CD4-positive, alpha-beta T cell treated with Interleukin-21 for 1 hour (primary cell): ENCODE measurements around the gene SEPTIN10.
A peak's percentile ranks its signal among the peaks of the same experiment; 100 is the strongest.
"Not testable (repeated sequence)": the region's sequence is repeated elsewhere in the genome, so short reads cannot be mapped to it uniquely, and the experiment has no call there.

ENCODE experiments used
- DNase-seq: peaks from one replicate; pipeline ENCODE4 v3.0.0-alpha.2; 2020

SEPTIN10 gene

DNA sequence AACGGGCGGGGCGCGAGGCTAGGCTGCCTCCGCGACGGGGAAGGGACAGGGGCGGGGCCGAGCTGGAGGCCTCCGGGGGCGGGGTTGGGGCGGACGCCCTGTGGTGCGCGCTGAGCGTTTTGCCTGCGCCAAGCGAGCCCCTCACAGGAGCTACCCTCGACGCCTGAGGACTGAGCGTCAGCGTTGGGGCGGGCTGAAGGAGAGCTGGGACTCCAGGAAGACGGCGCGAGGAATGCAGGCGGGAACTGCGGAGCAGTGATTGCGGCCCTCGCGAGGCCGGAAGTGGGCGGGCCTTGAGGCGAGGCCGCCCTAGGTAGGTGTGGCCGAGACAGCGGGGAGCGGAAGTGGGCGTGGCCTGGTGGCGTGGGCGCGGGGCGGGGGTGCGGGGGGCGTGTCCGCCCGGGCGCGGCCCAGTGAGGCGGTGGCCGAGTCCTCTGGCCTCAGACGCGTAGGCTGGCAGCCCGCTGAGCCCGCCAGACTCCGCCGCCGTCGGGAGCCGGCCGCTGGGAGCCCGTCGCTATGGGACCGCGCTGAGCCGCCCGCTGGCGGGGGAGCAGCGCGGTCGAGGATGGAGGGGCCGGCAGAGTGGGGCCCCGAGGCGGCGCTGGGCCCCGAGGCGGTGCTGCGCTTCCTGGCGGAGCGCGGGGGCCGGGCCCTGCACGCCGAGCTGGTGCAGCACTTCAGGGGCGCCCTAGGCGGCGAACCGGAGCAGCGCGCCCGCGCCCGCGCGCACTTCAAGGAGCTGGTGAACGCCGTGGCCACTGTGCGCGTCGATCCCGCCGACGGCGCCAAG lies at the start of gene SEPTIN10, which contains the start of gene SOWAHC:
Gene SEPTIN10, minus strand, starts transcription at position 45 of the 793 bp plus-strand sequence. CDS start 139 bp downstream, outside the sequence.
Gene SOWAHC, plus strand, starts transcription at position 443 of the 793 bp plus-strand sequence. Its CDS starts 126 bp downstream, at position 569.
- DNase-seq, result peak; percentile 79

DNA sequence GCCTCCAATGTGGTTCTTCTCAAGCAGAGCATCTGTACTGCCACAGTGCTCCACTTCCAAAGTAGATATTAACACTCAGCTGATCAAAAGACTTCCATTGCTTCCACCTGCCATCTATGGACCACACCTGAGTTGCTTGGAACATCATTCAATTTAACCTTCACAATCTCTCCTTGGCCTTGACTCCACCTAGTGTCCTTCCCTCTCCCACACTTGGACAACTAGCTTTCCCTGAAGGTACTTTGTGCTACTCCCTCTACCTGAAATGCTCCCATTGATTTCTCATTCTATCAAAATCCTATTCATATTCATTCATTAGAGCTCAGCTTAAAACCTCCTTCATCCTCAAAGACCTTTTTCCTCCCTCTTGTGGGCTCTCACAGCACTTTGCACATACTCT lies 49.1 kb upstream of the SEPTIN10 start:
- DNase-seq, result no peak

DNA sequence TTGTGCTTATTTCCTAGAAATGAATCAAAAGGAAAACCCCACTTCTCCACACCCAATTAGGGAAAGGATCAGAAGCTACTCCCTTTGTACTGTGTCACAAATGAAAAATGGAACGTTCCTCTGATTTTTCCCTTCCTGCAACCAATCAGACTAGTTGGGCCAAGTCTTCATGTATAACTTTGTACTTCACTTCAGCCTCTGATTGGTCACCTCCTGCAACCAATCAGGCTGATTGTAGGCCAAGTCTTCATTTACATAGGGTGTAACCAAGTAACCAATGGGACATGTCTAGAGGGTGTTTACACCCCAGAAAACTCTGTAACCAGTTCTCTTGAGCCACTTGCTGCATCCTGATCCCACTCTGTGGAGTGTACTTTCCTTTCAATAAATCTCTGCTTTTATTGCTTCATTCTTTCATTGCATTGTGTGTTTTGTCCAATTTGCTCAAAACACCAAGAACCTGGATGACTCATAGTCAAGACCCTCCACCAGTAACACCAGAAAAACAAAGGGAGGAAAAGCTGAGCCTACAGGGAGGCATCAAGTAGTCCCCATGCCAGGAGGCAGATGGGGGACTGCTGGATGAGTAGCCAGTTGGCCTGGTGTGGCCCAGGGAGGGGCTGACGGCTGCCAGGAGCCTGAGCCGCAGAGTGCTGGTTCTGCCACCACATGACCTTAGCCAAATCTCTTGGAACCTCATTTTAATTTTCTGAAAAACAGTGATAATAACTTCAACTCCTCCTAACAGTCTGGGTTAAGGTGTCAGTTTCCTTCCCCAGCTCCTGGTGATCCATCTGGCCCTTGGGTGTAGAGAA lies 46.5 kb upstream of the SEPTIN10 start:
- DNase-seq, result no peak

DNA sequence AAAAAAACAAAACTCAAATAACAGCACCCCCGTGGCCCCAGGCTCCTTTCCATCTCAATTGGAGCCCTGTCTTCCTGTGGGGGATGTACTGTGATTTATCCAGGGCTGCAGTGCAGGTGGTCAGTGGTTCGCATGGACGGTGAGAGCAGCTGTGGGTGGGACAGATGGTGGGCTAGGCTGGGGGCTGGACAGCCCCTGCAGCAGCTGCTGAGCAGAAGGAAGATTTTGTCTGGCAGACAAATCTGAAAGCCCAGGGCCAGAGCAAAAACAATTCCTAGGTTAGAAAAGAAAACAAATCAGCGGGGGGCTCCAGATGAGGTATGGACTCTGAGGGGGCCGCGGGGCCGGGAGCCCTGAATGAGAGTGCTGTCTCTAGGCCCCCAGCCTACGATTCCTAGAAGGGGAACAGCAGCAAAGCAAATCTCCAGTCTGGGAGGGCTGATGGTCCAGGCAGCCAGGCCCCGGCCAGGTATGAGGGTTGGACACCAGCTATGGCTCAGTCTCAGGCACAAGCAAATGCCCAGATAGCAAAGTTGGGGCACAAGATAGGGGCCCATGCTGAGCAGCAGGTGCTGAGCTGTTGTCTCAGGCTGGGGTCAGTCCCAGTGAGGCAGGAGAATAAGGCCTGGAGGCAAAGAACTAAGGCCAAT lies 45.8 kb upstream of the SEPTIN10 start:
- DNase-seq, result no peak

DNA sequence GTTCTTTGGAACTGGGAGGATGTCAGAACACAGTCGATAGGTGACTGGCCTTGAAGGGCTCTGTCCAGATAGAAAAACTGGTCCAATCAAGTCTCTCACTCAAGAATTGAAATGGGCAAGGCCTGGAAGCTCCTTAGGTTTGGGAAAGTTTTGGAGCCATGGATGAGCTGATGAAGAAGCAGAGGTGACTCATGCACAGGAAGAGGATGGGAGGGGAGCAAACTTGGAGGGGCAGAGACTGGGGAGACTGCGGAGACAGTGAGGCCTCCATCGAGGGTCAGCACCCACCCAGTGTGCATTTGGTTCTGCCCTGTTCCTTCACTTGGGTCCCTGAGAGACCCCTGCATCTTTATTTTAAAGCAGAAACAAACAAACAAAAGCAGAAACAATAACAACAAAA lies 41.5 kb upstream of the SEPTIN10 start:
- no peak for DNase-seq

DNA sequence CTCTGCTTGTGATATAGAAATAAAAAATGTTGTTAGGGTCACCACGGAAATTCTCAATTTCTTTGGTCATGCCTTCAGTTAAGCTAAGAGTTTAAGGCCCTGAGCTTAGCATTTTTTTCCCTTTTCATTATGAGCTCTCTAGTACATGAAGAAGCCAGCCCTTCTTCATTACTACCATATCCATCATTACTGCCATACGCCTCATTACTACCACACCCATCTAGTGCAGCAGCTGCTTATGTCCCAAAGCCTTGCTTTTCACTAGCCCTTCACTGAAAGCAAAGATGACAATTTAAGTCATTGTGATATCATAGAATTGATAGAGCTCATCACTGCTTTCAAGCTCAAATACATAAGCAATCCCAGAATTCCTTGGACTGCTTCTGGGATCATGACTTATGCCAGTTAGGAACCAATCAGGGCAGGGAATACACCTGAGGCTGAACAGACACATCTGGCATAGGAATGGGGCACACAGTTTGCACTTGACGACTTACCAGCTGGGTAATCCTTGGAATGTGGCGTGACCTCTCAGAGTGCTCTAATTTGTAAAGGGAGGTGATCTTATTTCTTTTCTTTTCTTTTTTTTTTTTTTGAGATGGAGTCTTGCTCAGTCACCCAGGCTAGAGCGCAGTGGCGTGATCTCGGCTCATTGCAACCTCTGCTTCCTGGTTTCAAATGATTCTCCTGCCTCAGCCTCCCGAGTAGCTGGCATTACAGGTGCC lies 40.7 kb upstream of the SEPTIN10 start:
- DNase-seq, result no peak

DNA sequence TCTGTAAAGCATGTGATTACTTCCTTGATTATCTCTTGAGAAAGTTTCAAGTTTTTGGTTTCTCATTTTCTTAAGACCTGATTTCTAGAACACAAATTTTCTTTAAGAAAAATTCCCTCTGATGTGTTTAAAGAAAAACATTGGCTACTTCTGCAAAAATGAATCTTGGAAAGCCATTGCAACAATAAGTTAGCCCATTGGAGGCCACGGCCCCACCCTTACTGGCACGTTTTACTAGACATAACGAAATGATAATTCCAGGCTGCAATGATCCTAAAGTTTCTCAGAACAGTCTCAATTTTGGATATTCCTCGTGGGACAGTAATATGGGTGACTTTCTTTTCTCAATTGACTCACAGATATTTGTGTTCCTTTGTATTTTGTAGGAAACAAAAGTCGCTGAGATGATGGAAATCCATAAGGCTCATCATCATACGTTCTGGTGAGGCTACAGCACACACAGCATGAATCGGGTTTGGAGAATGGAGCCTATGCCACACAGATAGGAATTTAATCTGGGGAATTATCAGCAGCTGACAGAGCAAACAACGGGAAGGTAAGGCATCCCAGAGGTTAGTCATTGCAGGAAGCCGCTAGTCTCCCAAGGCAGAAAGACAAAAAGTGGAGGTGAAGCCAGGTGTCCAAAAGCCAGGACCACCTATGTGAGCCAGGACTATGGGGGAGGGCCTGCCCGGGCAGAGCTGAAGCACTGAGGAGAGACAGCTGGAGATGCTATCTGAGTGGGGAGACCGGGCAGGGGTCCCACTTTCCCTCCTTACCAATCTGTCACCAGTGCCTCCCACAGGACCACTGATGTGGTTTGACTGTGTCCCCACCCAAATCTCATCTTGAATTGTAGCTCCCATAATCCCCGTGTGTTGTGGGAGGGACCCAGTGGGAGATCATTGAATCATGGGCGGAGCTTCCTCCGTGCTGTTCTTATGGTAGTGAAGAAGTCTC lies 36.2 kb upstream of the SEPTIN10 start:
- no peak for DNase-seq

DNA sequence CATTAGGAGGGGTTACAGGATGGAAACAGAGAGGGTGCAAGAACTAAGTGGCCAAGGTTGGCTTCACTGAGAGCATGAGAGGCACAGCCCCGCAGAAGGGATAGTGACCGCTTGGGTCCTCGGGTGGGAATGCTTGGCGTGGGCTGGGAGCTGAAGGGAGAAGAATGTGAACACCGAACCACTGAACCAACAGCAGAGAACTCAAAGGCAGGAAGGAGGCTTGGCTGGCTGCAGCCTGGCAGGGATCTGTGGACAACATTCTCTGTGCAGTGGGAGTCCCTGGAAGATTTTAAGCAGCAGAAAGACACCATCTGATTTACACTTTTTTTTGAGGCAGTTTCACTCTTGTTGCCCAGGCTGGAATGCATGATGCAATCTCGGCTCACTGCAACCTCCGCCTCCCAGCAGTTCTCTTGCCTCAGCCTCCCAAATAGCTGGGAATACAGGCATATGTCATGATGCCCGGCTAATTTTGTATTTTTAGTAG lies 34.3 kb upstream of the SEPTIN10 start:
- DNase-seq, result no peak

DNA sequence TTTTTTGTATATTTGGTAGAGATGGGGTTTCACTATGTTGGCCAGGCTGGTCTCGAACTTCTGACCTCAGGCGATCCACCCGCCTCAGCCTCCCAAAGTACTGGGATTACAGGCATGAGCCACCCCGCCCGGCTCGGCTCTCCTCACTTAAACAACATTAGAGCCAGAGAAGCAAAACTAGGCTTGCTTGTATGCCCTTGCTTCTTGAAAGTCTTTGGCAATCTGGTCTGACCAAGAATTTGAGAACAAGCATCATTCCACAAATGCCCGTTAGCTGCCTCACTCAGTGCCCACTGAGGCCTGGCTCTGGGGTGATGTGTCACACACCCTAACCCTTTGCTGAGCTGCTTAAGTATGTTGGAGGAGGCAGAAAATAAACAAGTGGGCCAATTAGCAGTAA lies 33.9 kb upstream of the SEPTIN10 start:
- DNase-seq, result no peak

DNA sequence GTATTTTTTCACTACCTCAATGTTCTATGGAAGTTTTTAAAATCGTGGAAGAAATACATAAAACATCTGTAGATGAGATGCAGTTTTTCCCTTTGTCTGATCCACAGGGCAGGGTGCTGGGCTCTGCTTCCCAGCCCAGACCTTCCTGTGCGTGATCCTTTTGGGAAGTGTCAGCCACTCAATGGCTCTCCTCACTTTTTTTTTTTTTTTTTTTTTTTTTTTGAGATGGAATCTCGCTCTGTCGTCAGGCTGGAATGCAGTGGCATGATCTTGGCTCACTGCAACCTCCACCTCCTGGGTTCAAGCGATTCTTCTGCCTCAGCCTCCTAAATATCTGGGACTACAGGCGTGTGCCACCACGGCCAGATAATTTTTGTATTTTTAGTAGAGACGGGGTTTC lies 33.2 kb upstream of the SEPTIN10 start:
- no peak for DNase-seq

DNA sequence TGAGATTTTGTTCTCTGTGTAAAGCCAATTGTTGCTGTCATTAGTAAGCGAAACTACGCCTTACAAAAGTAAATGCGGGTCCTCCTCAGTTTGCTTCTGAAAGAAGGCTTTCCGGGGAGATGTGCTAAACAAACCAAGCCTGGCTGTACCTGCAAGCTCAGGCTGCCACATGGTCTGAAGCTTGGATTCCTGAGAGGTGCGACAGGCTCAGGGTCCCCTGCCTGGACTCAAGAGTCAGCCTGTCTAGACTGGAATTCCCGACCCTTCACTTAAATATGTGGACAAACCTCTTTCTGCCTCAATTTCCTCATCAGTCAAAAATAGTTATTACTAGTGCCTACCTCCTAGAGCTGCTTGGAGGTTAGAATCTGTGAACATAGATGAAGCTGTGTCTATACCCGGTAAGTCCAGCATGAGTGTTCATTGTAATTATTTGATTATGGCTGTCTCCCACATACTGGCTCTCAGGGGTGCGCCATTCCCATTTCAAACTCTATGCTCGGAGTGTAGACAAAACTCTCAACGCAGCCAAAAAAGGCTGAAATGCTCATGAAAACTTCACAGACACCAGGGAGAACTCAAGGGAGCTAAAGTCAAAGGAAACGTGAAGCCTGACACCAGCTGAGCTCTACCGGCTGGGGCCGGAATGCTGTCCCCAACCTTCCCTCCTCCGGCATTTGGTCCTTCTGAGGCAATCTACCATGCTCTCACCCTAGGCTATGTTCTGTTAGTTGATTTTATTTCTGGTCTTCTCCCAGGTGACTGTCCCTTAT lies 31.8 kb upstream of the SEPTIN10 start:
- DNase-seq, result no peak

DNA sequence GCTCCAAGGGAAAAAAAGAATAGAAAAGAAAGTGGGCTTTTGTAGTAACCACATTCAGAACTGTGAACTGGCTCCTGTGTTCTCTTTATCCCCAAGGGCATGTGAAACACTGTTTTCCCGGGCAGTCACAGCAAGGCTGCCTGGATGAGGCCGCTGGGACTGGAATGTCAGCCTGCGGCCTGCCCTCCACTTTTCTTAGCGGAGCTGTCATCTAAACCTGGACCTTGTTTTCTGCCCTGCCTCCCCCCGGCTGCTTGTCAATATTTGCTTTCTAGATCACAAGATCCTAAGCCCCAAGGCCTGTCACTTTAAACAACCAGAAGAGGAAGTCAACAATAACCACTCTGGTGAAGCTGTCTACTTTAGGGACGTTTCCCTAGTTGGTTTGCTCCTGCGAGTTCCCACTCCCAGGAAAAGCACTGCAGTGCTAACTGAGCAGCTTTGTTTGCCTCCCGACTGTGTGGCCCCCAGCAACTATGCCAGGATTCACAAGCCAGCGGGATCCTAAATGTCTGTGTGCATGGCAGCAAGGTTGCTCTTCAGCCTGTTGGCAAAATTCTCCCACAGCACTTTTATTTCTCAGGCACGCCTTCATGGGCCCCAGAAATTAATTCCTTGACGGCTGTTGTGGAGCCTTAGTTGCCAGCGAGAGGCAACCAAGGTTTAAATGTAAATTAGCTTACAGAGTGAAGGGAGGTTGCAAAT lies 31.0 kb upstream of the SEPTIN10 start:
- DNase-seq, result no peak

DNA sequence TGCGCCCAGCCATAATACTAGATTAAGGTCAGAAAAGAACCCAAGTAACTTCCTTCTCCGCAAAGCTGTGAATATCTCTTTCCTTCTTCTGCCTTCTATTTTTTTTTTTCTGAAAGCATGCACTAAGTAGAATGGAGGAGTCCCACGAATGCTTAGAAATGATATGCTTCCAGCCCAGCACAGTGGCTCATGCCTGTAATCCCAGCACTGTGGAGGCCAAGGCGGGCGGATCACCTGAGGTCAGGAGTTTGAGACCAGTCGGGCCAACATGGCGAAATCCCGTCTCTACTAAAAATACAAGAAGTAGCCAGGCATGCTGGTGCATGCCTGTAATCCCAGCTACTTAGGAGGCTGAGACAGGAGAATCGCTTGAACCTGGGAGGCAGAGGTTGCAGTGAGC lies 26.2 kb upstream of the SEPTIN10 start:
- not testable (repeated sequence) for DNase-seq

DNA sequence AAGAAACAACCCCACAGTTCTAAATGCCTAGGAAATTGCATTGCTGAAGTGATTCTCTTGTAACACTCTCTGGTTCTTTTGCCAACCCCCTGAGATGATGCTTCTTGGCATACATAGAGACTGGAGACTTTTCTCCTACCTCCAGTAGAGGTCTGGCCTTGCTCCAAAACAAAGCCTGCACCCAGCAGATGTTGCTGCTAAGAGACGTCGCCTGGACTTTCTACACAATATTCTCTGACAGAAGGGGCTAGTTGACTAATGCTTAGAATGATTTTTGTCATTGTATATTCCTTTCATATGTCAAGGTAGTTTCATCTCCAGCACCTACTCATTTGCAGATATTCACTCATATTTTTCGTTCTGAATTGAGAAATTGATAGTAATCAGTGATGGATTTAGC lies 25.0 kb upstream of the SEPTIN10 start:
- DNase-seq, result no peak

DNA sequence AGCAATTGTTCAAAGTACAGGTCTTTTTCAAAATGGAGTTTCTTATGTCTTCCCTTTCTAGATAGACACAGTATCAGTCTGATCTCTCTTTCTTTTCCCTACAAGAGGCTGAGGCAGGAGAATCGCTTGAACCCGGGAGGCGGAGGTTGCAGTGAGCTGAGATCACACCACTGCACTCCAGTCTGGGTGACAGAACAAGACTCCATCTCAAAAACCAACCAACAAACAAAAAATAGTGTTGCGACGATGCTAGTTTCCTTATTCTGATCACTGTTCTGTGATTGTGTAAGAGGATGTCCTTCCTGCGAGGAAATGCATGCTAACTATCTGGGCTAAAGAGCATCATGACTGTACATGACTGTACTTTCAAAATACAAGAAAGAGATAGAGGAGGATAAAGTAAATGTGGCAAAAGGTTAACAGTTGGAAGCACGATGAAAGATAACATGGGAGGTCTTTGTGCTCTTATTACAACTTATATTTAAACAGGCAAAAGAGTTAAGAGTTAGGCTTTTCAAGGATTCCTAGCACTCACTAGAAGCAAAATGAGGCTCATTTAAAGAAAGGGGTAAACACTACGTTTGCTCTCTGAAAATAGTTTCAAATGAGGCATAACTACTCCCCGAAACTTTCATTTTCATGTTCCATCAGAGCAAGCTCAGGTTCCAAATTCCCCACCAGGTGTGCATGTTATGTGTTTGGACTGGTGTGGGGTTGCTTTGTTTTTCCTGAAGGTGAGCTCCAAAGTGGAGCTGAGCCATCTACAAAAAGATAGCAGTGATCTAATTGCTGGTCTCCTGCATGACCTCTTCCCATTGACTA lies 24.2 kb upstream of the SEPTIN10 start:
- DNase-seq, result no peak

DNA sequence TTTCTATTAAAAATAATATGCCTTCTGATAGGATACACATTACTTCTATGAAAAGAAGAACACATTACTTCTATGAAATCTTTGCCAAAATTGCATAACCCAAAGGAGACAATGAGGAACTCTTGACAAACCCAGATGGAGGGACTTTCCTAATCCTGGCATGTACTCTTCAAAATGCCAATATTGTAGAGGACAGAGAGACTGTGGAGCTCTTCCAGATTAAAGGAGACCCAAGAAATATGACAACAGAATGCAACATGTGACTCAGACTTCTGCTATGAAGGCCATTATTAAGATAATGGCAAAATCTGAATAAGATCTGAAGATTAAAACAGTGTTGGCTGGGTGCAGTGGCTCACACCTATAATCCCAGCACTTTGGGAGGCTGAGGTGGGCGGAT lies 22.6 kb upstream of the SEPTIN10 start:
- no peak for DNase-seq

DNA sequence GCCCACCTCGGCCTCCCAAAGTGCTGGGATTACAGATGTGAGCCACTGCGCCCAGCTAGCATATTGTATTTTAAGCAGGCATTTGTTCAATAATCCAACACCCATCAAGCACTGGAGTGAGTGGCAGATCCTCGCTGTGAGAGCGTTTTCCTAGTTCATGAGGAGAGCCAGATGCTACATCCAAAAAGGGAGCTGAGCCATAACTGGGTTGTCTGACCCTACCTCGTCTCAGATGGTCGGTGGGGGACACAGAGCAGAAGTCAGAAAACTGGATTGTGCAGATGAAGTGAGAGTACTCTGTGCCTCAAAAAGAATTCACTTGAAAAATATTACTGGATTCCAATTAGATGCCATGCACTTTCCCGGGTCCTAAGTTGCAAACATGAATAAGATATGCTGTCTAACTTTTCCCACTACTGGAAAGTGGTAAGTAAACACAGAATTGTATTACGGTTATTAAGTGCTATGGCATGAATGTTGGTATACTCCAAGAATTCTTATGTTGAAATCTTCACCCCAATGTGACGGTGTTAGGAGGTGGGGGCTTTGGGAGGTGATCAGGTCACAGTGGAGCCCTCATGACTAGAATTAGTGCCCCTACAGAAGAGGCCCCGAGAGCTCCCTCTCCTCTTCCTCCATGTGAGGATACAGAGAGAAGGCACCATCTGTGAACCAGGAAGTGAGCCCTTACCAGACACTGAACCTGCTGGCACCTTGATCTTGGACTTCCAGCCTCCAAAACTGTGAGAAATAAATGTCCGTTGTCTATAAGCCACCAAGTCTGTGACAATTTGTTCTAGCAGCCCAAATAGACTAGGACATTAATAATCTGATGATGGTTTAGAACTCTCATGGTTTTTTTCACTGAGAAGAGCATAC lies 21.9 kb upstream of the SEPTIN10 start:
- no peak for DNase-seq
